Neural progenitor cell (in vitro differentiated cells): Measurements from ENCODE around the gene C22orf23. TPM values are rescaled to one million over a fixed set of nuclear protein-coding genes. Genes with fewer than 3 reads are reported as not detected.

Experiments
- DNase-seq: peaks from one replicate; pipeline ENCODE4 v3.0.0-alpha.2; 2016; ENCODE audit warnings: low spot score
- H2AFZ ChIP-seq: fragments of 200-600 bp; sonication (generic); replicated peaks from 2 replicates; pipeline ENCODE4 v1.6.1; 2016; ENCODE audit warnings: antibody characterized with exemption
- H3F3A ChIP-seq: fragments of 200-600 bp; sonication (generic); 2 replicates; pipeline ENCODE4 v1.6.1; 2016; ENCODE audit warnings: antibody characterized with exemption, low read depth
- H3K27ac ChIP-seq: fragments of 200-600 bp; sonication (generic); 2 replicates; pipeline ENCODE4 v1.5.1; 2016; ENCODE audit warnings: mild to moderate bottlenecking
- H3K27me3 ChIP-seq: fragments of 200-600 bp; sonication (generic); 2 replicates; pipeline ENCODE4 v1.6.1; 2016; ENCODE audit warnings: mild to moderate bottlenecking, moderate library complexity
- H3K36me3 ChIP-seq: fragments of 200-600 bp; sonication (generic); 2 replicates; pipeline ENCODE4 v1.5.1; 2016
- H3K4me1 ChIP-seq: fragments of 200-600 bp; sonication (generic); 2 replicates; pipeline ENCODE4 v1.6.1; 2016; ENCODE audit warnings: mixed run types
- H3K4me2 ChIP-seq: fragments of 200-600 bp; sonication (generic); 2 replicates; pipeline ENCODE4 v1.6.1; 2016
- H3K4me3 ChIP-seq: fragments of 200-600 bp; sonication (generic); 2 replicates; pipeline ENCODE4 v1.5.1; 2016
- H3K79me2 ChIP-seq: fragments of 200-600 bp; sonication (generic); 2 replicates; pipeline ENCODE4 v1.6.1; 2016; ENCODE audit warnings: low read depth
- H3K9ac ChIP-seq: fragments of 200-600 bp; sonication (generic); 2 replicates; pipeline ENCODE4 v1.6.1; 2016
- H3K9me3 ChIP-seq: fragments of 200-600 bp; sonication (generic); 2 replicates; pipeline ENCODE4 v1.5.1; 2016; ENCODE audit warnings: low read depth
- H4K20me1 ChIP-seq: fragments of 200-600 bp; sonication (generic); 2 replicates; pipeline ENCODE4 v1.6.1; 2016; ENCODE audit warnings: low read depth
- H3K27ac Mint-ChIP-seq: 3 replicates; pipeline ENCODE4 v1.8.0; 2021; ENCODE audit warnings: mixed read lengths
- H3K27me3 Mint-ChIP-seq: 2 replicates; pipeline ENCODE4 v1.8.0; 2022; ENCODE audit warnings: low read depth, mild to moderate bottlenecking, inconsistent platforms, moderate library complexity, mixed read lengths; ENCODE audit not compliant: insufficient read depth
- H3K36me3 Mint-ChIP-seq: 3 replicates; pipeline ENCODE4 v1.8.0; 2021; ENCODE audit warnings: mixed read lengths
- H3K4me1 Mint-ChIP-seq: 3 replicates; pipeline ENCODE4 v1.8.0; 2021; ENCODE audit warnings: mixed read lengths
- H3K4me3 Mint-ChIP-seq: 3 replicates; pipeline ENCODE4 v1.8.0; 2021; ENCODE audit warnings: mild to moderate bottlenecking, moderate library complexity, mixed read lengths
- H3K9me3 Mint-ChIP-seq: 3 replicates; pipeline ENCODE4 v1.8.0; 2020; ENCODE audit warnings: mixed read lengths
- EZH2 ChIP-seq: fragments of 200-600 bp; sonication (generic); IDR thresholded peaks from 2 replicates; pipeline ENCODE4 v1.6.1; 2017; ENCODE audit warnings: antibody characterized with exemption, mild to moderate bottlenecking, moderate library complexity
- EZH2phosphoT487 ChIP-seq: fragments of 200-600 bp; sonication (generic); IDR thresholded peaks from 2 replicates; pipeline ENCODE4 v1.6.1; 2017; ENCODE audit warnings: antibody characterized with exemption
- total RNA-seq: library from RNA; depleted of rRNA; stranded (reverse); fragments of >200 nt; gene quantifications from 2 replicates; pipeline ENCODE4 v1.2.3, GENCODE V29; 2015; ENCODE audit warnings: low replicate concordance
- TF ChIP-seq, protein P1 (sequence below): fragments of 200-600 bp; sonication (generic); IDR thresholded peaks from 2 replicates; pipeline ENCODE4 v1.5.1; 2017; ENCODE audit warnings: antibody characterized with exemption, mild to moderate bottlenecking

The C22orf23 gene
- total RNA-seq, 1 donor from 2014 or later = 0.26 TPM

DNA sequence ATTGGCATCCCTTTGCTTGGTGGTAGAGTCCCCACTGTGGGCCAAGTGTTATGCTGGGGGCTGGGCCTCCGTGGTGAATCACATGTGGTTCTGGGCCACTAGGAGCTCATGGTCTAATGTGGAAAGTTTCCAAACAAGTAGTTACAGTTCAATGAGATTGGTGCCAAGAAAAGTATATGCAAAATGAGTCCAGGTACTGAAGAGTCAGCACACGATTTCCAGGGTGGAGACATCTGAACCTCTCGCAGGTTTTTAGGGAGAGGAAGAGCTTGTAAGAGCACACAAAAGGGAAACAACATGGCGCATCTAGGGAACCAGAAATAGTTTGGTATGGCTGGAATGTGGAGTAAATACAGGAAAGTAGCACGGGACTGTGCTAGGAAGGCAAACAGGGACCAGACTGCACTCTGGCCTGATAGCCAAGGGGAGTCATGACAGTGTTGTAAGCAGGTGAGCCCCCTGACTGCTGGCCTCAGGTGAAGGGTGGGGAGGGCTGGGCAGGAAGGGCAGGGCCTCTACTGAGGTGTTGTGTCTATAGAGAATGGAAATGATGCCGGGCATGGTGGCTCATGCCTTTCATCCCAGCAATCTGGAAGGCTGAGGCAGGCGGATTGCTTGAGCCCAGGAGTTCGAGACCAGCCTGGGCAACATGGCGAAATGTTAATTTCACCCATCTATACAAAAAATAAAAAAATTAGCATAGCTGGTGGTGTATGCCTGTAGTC lies 12.7 kb upstream of the C22orf23 start:
- Histone ChIP-seq H3K27ac (no peak overlapping the region), H3K4me1 (peaks cover 24% of the 10 kb centered on the region), H3F3A (peaks cover 46% of the 10 kb centered on the region), H2AFZ (no peak overlapping the region), H3K9me3 (no peaks in the 10 kb centered on the region), H3K36me3 (no peaks in the 10 kb centered on the region), H3K27me3 (no peaks in the 10 kb centered on the region), H3K79me2 (peaks cover 9% of the 10 kb centered on the region), H3K4me3 (no peak overlapping the region), H3K9ac (no peak overlapping the region), H3K4me2 (no peak overlapping the region), H4K20me1 (peaks cover 12% of the 10 kb centered on the region)
- H3K4me1 Mint-ChIP-seq = peaks cover 18% of the 10 kb centered on the region
- H3K4me3 Mint-ChIP-seq = no peak overlapping the region
- H3K9me3 Mint-ChIP-seq = no peaks in the 10 kb centered on the region
- peaks cover 24% of the 10 kb centered on the region for H3K36me3 Mint-ChIP-seq
- no peak for DNase-seq
- H3K27ac Mint-ChIP-seq = no peak overlapping the region
- H3K27me3 Mint-ChIP-seq = no peaks in the 10 kb centered on the region
- TF ChIP-seq EZH2 = no peak
- TF ChIP-seq EZH2phosphoT487 = no peak
- TF ChIP-seq, protein P1, sequence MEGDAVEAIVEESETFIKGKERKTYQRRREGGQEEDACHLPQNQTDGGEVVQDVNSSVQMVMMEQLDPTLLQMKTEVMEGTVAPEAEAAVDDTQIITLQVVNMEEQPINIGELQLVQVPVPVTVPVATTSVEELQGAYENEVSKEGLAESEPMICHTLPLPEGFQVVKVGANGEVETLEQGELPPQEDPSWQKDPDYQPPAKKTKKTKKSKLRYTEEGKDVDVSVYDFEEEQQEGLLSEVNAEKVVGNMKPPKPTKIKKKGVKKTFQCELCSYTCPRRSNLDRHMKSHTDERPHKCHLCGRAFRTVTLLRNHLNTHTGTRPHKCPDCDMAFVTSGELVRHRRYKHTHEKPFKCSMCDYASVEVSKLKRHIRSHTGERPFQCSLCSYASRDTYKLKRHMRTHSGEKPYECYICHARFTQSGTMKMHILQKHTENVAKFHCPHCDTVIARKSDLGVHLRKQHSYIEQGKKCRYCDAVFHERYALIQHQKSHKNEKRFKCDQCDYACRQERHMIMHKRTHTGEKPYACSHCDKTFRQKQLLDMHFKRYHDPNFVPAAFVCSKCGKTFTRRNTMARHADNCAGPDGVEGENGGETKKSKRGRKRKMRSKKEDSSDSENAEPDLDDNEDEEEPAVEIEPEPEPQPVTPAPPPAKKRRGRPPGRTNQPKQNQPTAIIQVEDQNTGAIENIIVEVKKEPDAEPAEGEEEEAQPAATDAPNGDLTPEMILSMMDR = no peak

DNA sequence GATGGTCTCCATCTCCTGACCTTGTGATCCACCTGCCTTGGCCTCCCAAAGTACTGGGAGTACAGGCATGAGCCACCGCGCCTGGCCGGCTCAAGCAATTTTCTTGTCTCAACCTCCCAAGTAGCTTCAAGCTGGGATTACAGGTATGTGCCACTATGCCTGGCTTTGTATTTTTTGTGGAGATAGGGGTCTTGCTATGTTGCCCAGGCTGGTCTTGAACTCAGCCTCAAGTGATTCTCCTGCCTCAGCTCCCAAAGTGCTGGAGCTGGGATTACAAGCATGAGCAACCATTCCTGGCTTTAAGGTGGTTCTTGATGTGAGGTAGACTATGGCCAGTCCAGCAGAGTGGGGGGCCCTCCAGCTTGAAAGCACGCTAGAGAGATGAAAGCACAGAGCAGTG lies 7.7 kb upstream of the C22orf23 start:
- TF ChIP-seq EZH2 (no peak), EZH2phosphoT487 (no peak)
- TF ChIP-seq, protein P1 = no peak
- Mint-ChIP-seq H3K4me1 (no peaks in the 10 kb centered on the region), H3K9me3 (no peaks in the 10 kb centered on the region), H3K27ac (no peak overlapping the region), H3K4me3 (no peak overlapping the region), H3K27me3 (no peaks in the 10 kb centered on the region), H3K36me3 (peaks cover 34% of the 10 kb centered on the region)
- Histone ChIP-seq H3K27me3 (no peaks in the 10 kb centered on the region), H3K9ac (no peak overlapping the region), H3K9me3 (no peaks in the 10 kb centered on the region), H3K4me3 (no peak overlapping the region), H3K36me3 (no peaks in the 10 kb centered on the region), H3K4me2 (no peak overlapping the region), H3K27ac (no peak overlapping the region), H2AFZ (no peak overlapping the region), H3K79me2 (peaks cover 13% of the 10 kb centered on the region), H3K4me1 (peaks cover 3% of the 10 kb centered on the region), H4K20me1 (peaks cover 12% of the 10 kb centered on the region), H3F3A (peaks cover 14% of the 10 kb centered on the region)
- no peak for DNase-seq

DNA sequence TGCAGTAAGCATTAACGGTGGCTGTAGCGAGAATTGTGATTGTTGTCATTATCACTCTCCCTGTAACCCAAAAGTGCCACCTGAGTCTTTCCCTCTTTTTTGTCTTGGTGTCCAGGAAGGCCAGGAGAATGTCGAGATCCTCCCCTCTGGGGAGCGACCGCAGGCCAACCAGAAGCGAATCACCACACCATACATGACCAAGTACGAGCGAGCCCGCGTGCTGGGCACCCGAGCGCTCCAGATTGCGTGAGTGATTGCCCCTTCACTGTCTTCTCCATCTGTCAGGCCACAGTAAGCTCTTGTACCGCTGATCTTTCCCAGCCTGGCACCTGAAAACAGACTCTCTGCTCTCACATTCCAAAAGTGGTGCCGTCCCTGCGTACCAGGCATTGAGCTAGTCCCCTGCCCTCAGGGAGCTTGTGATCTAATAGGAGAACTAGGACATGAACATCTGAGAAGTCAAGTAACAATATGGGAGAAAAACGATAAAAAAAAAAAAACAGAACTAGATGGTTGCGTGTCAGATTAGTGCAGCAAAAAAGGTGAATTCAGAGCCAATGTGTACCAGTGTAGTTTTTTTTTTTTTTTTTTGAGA lies 5.9 kb upstream of the C22orf23 start:
- H3K9ac ChIP-seq = no peak overlapping the region
- no peak overlapping the region for H3K4me2 ChIP-seq
- H3K36me3 ChIP-seq = no peaks in the 10 kb centered on the region
- no peaks in the 10 kb centered on the region for H3K9me3 Mint-ChIP-seq
- no peaks in the 10 kb centered on the region for H3K9me3 ChIP-seq
- no peak overlapping the region for H3K4me3 Mint-ChIP-seq
- H3K36me3 Mint-ChIP-seq = peaks cover 35% of the 10 kb centered on the region
- peaks cover 4% of the 10 kb centered on the region for H4K20me1 ChIP-seq
- no peak overlapping the region for H2AFZ ChIP-seq
- TF ChIP-seq, protein P1 = no peak
- no peak for TF ChIP-seq EZH2
- TF ChIP-seq EZH2phosphoT487 = no peak
- no peaks in the 10 kb centered on the region for H3K27me3 Mint-ChIP-seq
- H3K79me2 ChIP-seq = peaks cover 22% of the 10 kb centered on the region
- H3K4me3 ChIP-seq = no peak overlapping the region
- peaks cover 6% of the 10 kb centered on the region for H3K4me1 Mint-ChIP-seq
- peaks cover 2% of the 10 kb centered on the region for H3F3A ChIP-seq
- peaks cover 6% of the 10 kb centered on the region for H3K4me1 ChIP-seq
- H3K27me3 ChIP-seq = no peaks in the 10 kb centered on the region
- H3K27ac ChIP-seq = no peak overlapping the region
- DNase-seq = no peak
- H3K27ac Mint-ChIP-seq = no peak overlapping the region
